ENCODE measurements around the gene TMA7.

DNA sequence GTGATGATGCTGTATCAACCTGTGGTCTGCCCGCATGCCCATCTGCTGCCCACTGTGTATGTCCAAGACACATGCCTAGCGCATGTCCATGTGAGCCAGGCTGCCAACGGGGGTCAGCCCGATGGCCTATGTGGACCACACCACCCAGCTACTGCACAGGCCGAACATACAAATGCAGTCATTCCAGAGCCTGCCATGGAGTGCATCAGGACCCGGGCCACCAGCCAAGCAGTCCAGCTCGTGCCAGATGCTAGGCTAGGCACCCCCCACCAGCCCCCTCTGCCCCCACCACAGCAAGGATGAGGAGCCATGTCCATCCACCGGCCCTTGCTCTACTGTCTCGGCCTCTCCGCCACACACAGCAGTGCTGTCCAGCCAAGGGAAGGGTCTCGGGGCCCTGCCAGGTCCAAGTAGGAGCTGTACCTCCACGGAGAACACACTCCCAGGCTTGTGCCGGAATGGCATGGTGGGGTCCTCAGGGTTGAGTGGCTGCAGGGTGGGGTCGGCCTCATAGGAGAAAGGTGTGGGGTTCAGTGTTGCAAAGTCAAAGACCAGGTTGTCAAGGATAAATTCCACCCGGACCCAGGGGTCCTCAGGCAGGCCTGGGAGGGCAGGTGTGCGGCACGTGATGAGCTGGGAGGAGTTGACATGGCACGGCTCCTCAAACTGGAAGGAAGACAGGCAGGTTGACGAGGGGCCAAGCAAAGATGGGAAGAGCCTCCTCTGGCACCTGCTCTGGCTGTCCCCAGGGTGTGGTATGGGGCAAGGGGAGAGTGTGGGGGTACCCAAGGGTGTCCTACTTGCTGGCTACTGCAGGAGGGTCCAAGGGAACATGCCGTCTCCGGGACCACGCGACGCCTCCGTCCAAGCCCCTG, 25.4 kb upstream of the TMA7 start:
- TF ChIP-seq, protein P1, sequence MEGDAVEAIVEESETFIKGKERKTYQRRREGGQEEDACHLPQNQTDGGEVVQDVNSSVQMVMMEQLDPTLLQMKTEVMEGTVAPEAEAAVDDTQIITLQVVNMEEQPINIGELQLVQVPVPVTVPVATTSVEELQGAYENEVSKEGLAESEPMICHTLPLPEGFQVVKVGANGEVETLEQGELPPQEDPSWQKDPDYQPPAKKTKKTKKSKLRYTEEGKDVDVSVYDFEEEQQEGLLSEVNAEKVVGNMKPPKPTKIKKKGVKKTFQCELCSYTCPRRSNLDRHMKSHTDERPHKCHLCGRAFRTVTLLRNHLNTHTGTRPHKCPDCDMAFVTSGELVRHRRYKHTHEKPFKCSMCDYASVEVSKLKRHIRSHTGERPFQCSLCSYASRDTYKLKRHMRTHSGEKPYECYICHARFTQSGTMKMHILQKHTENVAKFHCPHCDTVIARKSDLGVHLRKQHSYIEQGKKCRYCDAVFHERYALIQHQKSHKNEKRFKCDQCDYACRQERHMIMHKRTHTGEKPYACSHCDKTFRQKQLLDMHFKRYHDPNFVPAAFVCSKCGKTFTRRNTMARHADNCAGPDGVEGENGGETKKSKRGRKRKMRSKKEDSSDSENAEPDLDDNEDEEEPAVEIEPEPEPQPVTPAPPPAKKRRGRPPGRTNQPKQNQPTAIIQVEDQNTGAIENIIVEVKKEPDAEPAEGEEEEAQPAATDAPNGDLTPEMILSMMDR (IDR thresholded peaks at IDR 0.05) = no peak
- no peak for TF ChIP-seq ZFX (IDR thresholded peaks at IDR 0.05; ENCODE audit: borderline replicate concordance)
